Mammary epithelial cell (primary cell): Measurements from ENCODE around the gene LCAT.

ENCODE experiments used
- CTCF ChIP-seq, 2 donors: IDR thresholded peaks in 1 of 2; conservative IDR thresholded peaks in 1 of 2; 2 replicates each; pipeline ENCODE4 v1.5.1; 2011 to 2012; ENCODE audit warnings: inconsistent platforms in 2 of 2, low read length in 2 of 2, mild to moderate bottlenecking in 2 of 2, control low read depth in 1 of 2, low read depth in 1 of 2; ENCODE audit not compliant: insufficient read depth in 1 of 2; ENCODE audit errors: extremely low read depth in 1 of 2
- EZH2 ChIP-seq: IDR thresholded peaks from 2 replicates; pipeline ENCODE4 v1.6.1; 2012; ENCODE audit warnings: low read length, inconsistent platforms, borderline replicate concordance

- TF ChIP-seq EZH2 = no peak
- peak; percentile 66 to 94 for TF ChIP-seq CTCF (conservative IDR thresholded peaks at IDR 0.05 in 1 of 2, IDR thresholded peaks at IDR 0.05 in 1 of 2; ENCODE audit: extremely low read depth in 1 of 2, insufficient read depth in 1 of 2, low read depth in 1 of 2, low read length in 2 of 2)
These were observed 49.5 kb upstream of the LCAT start for GRCh38 chr16:67993207-67994039.
